Right lobe of liver (tissue), 6 donors: ENCODE data around the gene RASAL2. TPM values are rescaled to one million over a fixed set of nuclear protein-coding genes. Genes with fewer than 3 reads are reported as not detected.
"Not testable (repeated sequence)": the region's sequence is repeated elsewhere in the genome, so short reads cannot be mapped to it uniquely, and the experiment has no call there.

ENCODE experiments used
- ATAC-seq, 4 donors: fragments of 200-7000 bp; cut with Tn5 transposase; one replicate each; pipeline ENCODE4 v1.9.1; 2020; ENCODE audit warnings: mild to moderate bottlenecking in 4 of 4, moderate library complexity in 4 of 4
- DNase-seq, 3 donors: peaks; one replicate each; pipeline ENCODE4 v3.0.0-alpha.2; 2020
- H3K27ac ChIP-seq, 3 donors: fragments of 200-600 bp; one replicate each; pipeline ENCODE4 v1.8.0; 2022
- H3K27me3 ChIP-seq, 2 donors: fragments of 200-600 bp; one replicate each; pipeline ENCODE4 v1.8.0; 2022
- H3K36me3 ChIP-seq, 4 donors: fragments of 200-600 bp; sonication (generic) in 1 of 4; one replicate each; pipeline versions ENCODE4 v1.5.1 to v1.8.0; 2017 to 2022; ENCODE audit warnings: control low read depth in 1 of 4
- H3K4me1 ChIP-seq, 4 donors: fragments of 200-600 bp; sonication (generic) in 1 of 4; one replicate each; pipeline versions ENCODE4 v1.5.1 to v1.8.0; 2017 to 2022; ENCODE audit warnings: control low read depth in 1 of 4
- H3K4me3 ChIP-seq, 3 donors: fragments of 200-600 bp; one replicate each; pipeline ENCODE4 v1.8.0; 2022
- H3K9me3 ChIP-seq, 4 donors: fragments of 200-600 bp; sonication (generic) in 1 of 4; one replicate each; pipeline versions ENCODE4 v1.5.1 to v1.8.0; 2017 to 2022; ENCODE audit warnings: control low read depth in 1 of 4
- CTCF ChIP-seq, 4 donors: fragments of 200-600 bp in 3 of 4; fragments of 450-650 bp in 1 of 4; IDR thresholded peaks; one replicate each; pipeline versions ENCODE4 v1.5.1 to v1.8.0; 2016 to 2022; ENCODE audit warnings: antibody characterized with exemption in 4 of 4, mild to moderate bottlenecking in 2 of 4
- POLR2A ChIP-seq: fragments of 450-650 bp; IDR thresholded peaks from one replicate; pipeline ENCODE4 v1.6.1; 2017; ENCODE audit warnings: antibody characterized with exemption, mild to moderate bottlenecking
- WGBS: methylation state at CpG from one replicate; pipeline ENCODE4 v1.1.6; 2018; ENCODE audit warnings: low coverage, low lambda C conversion rate; ENCODE audit not compliant: insufficient coverage; ENCODE audit errors: missing lambda C conversion rate; 5-methylcytosine and 5-hydroxymethylcytosine counted together
- intact Hi-C, 2 donors: fragments of 100-400 bp; cut with DNase I; formaldehyde crosslinking; loops; one replicate each; pipeline versions ENCODE4 v1.11.2 to v1.14.1; 2022
- total RNA-seq, 6 experiments: library from RNA; depleted of rRNA in 2 of 6; stranded (reverse); fragments of >200 nt in 2 of 6; fragmentation: NEBNext Ultra II Directional in 3 of 6; extraction: Animal tissue kit (Norgen Biotek cat#: 25700) in 3 of 6; gene quantifications; one replicate each; pipeline versions ENCODE4 v1.1.0 to v1.2.4, GENCODE V29; 2016 to 2023
- donor health status: DM: no; HTN: yes; CAD: no.
- donor health status: DM: no; HTN: no; CAD: no.
- donor health status: DM: no; HTN: no; CAD: no.
- donor health status: DM: no; HTN: yes; CAD: no.
- donor health status: DM: no; HTN: yes; CAD: no.

Gene RASAL2
- total RNA-seq, 6 experiments from 2014 or later: 3.6 to 6.0 (median 5.2) TPM

- intact Hi-C loops: no loop called here
- no peaks in the 10 kb centered on the region for H3K36me3 ChIP-seq
- no peak overlapping the region for H3K27ac ChIP-seq
- H3K4me1 ChIP-seq: no peaks in the 10 kb centered on the region
- H3K4me3 ChIP-seq: no peak overlapping the region
- DNase-seq: no peak
- H3K27me3 ChIP-seq: no peaks in the 10 kb centered on the region
- no peak for TF ChIP-seq POLR2A
- TF ChIP-seq CTCF (IDR thresholded peaks at IDR 0.05): peak; percentile 28 to 44 (median 42)
- ATAC-seq: peak; percentile 61 to 76 (median 67)
- WGBS: 66% methylated on average over 3 of the region's 3 CpGs
- no peaks in the 10 kb centered on the region for H3K9me3 ChIP-seq
Measured at GRCh38 chr1:178189814-178190213, 95.9 kb downstream of the RASAL2 start.

DNA sequence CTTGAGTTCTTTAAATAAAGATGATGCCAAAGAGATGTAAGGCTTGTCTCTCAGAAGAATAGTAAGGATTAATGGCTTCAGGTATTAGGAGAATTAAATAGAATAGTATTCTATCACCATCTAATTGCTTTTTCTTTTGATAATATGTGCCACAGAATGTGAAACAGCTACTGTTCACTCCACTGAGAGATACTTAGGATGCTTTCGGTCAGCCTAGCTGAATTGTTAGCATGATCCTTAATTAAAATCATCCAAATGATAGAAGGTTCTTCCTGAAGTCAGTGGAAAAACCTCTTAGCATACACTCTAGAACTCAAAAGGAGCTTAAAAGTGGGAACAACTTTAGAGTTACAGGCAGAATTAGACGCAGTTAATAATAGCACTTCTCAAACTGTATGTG is 97.0 kb downstream of the RASAL2 start:
- no peak for DNase-seq
- intact Hi-C loops: no loop called here
- WGBS: 86% methylated on average over 2 of the region's 2 CpGs

DNA sequence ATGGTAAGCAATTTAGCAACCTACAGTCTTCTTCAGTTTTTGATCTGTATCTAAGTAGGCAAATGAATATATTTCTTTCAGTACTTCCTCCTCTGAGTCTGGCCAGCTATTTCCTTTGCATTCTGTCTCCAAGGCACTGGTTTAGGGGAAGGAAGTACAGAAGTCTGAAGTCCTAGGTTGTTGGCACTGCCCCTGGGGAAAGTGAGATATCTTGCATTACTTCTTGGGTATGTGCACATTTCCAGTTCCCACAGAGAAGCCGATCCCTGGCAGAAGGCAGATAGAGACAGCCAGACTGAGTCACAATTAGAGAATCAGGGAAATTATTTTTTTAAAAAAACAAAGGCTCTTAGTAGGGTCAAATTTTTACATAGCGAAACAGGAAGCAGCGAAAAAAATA is 98.8 kb downstream of the RASAL2 start:
- ATAC-seq (peak; percentile 65 to 76 (median 68)), DNase-seq (no peak)
- Histone ChIP-seq H3K27ac (no peak overlapping the region), H3K9me3 (no peaks in the 10 kb centered on the region), H3K36me3 (no peaks in the 10 kb centered on the region), H3K4me3 (no peak overlapping the region), H3K4me1 (no peaks in the 10 kb centered on the region), H3K27me3 (no peaks in the 10 kb centered on the region)
- 48% methylated on average over 3 of the region's 3 CpGs for WGBS
- no peak for TF ChIP-seq POLR2A
- intact Hi-C loops: no loop called here

More for the DNA sequence above, 97.0 kb downstream of the RASAL2 start:
- no peak for ATAC-seq
- H3K4me3 ChIP-seq: no peak overlapping the region
- no peaks in the 10 kb centered on the region for H3K27me3 ChIP-seq
- no peaks in the 10 kb centered on the region for H3K36me3 ChIP-seq
- TF ChIP-seq POLR2A: no peak
- TF ChIP-seq CTCF (IDR thresholded peaks at IDR 0.05): no peak
- H3K4me1 ChIP-seq: no peaks in the 10 kb centered on the region
- no peaks in the 10 kb centered on the region for H3K9me3 ChIP-seq
- no peak overlapping the region for H3K27ac ChIP-seq

GRCh38 chr1:178196631-178197030 is 102.7 kb downstream of the RASAL2 start:
- intact Hi-C loops: no loop called here
- Histone ChIP-seq H3K4me1 (no peaks in the 10 kb centered on the region), H3K27ac (no peak overlapping the region), H3K9me3 (no peaks in the 10 kb centered on the region), H3K36me3 (no peaks in the 10 kb centered on the region), H3K27me3 (no peaks in the 10 kb centered on the region), H3K4me3 (no peak overlapping the region)
- ATAC-seq (no peak), DNase-seq (no peak)
- WGBS: 100% methylated on average over 1 of the region's 1 CpG
- no peak for TF ChIP-seq CTCF (IDR thresholded peaks at IDR 0.05)
- TF ChIP-seq POLR2A: no peak

GRCh38 chr1:178202095-178202494 is 108.2 kb downstream of the RASAL2 start:
- H3K27me3 ChIP-seq, H3K4me3 ChIP-seq, H3K27ac ChIP-seq, intact Hi-C loops, H3K9me3 ChIP-seq, H3K4me1 ChIP-seq, DNase-seq, ATAC-seq, H3K36me3 ChIP-seq: not testable (repeated sequence)
- WGBS: 79% methylated on average over 4 of the region's 4 CpGs

GRCh38 chr1:178202546-178202945 is 108.6 kb downstream of the RASAL2 start:
- DNase-seq, H3K4me1 ChIP-seq, ATAC-seq, H3K36me3 ChIP-seq, H3K27ac ChIP-seq, intact Hi-C loops, H3K9me3 ChIP-seq, H3K27me3 ChIP-seq, H3K4me3 ChIP-seq: not testable (repeated sequence)
- 100% methylated on average over 1 of the region's 2 CpGs for WGBS

- H3K27ac ChIP-seq, H3K4me1 ChIP-seq, H3K27me3 ChIP-seq, intact Hi-C loops, H3K36me3 ChIP-seq, H3K4me3 ChIP-seq, DNase-seq, ATAC-seq, H3K9me3 ChIP-seq: not testable (repeated sequence)
- WGBS: 82% methylated on average over 11 of the region's 11 CpGs
Measured at GRCh38 chr1:178208269-178208856, 114.5 kb downstream of the RASAL2 start.
